Measurements from ENCODE around the gene TGM4.

TGM4 gene

GRCh38 chr3:44958386-44958785 is 84.0 kb downstream of the TGM4 start:
- no peak for DNase-seq

- DNase-seq, result no peak
These were observed 86.1 kb downstream of the TGM4 start for GRCh38 chr3:44960387-44961026.

GRCh38 chr3:44961888-44962287 is 87.5 kb downstream of the TGM4 start:
- DNase-seq, result no peak

- no peak for DNase-seq
These were observed 88.4 kb downstream of the TGM4 start for GRCh38 chr3:44962621-44963393.

- no peak for DNase-seq
These were observed 89.3 kb downstream of the TGM4 start for GRCh38 chr3:44963571-44964325.

Measured in GF-D8 (cell line).